Measurements from ENCODE around the gene ZNF74.
"Not testable (repeated sequence)": the region's sequence is repeated elsewhere in the genome, so short reads cannot be mapped to it uniquely, and the experiment has no call there.

Gene ZNF74

GRCh38 chr22:20393705-20394476 lies at the start of gene ZNF74:
TSS of gene ZNF74 (plus strand) at chr22:20394151. CDS start at chr22:20394629, 478 bp downstream.
- Mint-ChIP-seq H3K36me3 (peaks cover 3% of the 10 kb centered on the region), H3K27ac (peak within 1 kb of the TSS; percentile 97), H3K4me3 (peak within 1 kb of the TSS; percentile 92), H3K27me3 (no peaks in the 10 kb centered on the region), H3K9me3 (no peaks in the 10 kb centered on the region), H3K4me1 (peaks cover 41% of the 10 kb centered on the region)

- H3K9me3 Mint-ChIP-seq, H3K4me3 Mint-ChIP-seq, H3K36me3 Mint-ChIP-seq, H3K27me3 Mint-ChIP-seq, H3K4me1 Mint-ChIP-seq, H3K27ac Mint-ChIP-seq: not testable (repeated sequence)
Observed at GRCh38 chr22:20346553-20346952, 47.4 kb upstream of the ZNF74 start.

- H3K4me3 Mint-ChIP-seq, H3K27ac Mint-ChIP-seq, H3K4me1 Mint-ChIP-seq, H3K36me3 Mint-ChIP-seq, H3K9me3 Mint-ChIP-seq, H3K27me3 Mint-ChIP-seq: not testable (repeated sequence)
Observed at GRCh38 chr22:20352536-20352935, 41.4 kb upstream of the ZNF74 start.

DNA sequence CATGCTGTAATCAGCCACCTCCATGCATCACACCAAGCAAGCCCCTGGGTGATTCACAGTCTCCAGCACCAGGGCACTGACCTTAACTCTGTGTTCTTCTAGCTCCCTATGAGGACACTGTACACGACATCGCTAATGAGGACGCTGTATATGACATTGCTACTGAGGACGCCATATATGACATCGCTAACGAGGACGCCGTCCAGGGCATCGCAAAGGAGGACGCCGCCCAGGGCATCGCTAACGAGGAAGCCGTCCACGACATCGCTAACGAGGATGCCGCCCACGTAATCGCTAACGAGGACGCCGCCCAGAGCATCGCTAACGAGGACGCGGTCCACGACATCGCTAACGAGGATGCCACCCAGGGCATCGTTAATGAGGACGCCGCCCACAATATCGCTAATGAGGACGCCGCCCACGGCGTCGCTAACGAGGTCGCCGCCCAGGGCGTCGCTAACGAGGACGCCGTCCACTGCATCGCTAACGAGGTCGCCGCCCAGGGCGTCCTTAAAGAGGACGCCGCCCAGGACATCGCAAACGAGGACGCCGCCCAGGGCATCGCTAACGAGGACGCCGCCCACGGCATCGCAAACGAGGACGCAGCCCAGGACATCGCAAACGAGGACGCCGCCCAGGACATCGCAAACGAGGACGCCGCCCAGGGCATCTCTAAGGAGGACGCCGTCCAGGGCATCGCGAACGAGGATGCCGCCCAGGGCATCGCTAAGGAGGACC lies 39.5 kb upstream of the ZNF74 start:
- Mint-ChIP-seq H3K27ac (no peak overlapping the region), H3K9me3 (no peaks in the 10 kb centered on the region), H3K4me1 (no peaks in the 10 kb centered on the region), H3K27me3 (no peaks in the 10 kb centered on the region), H3K36me3 (no peaks in the 10 kb centered on the region), H3K4me3 (no peak overlapping the region)

- not testable (repeated sequence) for H3K27ac Mint-ChIP-seq, H3K9me3 Mint-ChIP-seq, H3K4me1 Mint-ChIP-seq, H3K4me3 Mint-ChIP-seq, H3K27me3 Mint-ChIP-seq, H3K36me3 Mint-ChIP-seq
Observed at GRCh38 chr22:20355939-20356636, 37.9 kb upstream of the ZNF74 start.

DNA sequence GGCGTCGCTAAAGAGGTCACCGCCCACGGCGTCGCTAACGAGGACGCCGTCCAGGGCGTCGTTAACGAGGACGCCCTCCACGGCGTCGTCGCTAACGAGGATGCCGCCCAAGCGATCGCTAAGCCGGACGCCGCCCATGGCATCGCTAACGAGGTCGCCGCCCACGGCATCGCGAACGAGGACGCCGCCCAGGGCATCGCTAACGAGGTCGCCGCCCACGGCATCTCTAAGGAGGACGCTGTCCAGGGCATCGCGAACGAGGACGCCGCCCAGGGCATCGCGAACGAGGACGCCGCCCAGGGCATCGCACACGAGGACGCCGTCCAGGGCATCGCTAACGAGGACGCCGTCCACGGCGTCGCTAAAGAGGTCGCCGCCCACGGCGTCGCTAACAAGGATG lies 37.0 kb upstream of the ZNF74 start:
- H3K36me3 Mint-ChIP-seq, H3K4me3 Mint-ChIP-seq: not testable (repeated sequence)

DNA sequence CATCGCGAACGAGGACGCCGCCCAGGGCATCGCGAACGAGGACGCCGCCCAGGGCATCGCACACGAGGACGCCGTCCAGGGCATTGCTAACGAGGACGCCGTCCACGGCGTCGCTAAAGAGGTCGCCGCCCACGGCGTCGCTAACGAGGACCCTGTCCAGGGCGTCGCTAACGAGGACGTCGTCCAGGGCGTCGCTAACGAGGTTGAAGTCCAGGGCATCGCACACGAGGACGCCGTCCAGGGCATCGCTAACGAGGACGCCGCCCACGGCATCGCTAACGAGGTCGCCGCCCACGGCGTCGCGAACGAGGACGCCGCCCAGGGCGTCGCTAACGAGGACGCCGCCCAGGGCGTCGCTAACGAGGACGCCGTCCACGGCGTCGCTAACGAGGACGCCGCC lies 36.0 kb upstream of the ZNF74 start:
- H3K4me3 Mint-ChIP-seq, H3K9me3 Mint-ChIP-seq, H3K36me3 Mint-ChIP-seq, H3K27ac Mint-ChIP-seq, H3K4me1 Mint-ChIP-seq, H3K27me3 Mint-ChIP-seq: not testable (repeated sequence)

More for the DNA sequence above, 37.0 kb upstream of the ZNF74 start:
- H3K9me3 Mint-ChIP-seq, H3K27me3 Mint-ChIP-seq, H3K4me1 Mint-ChIP-seq, H3K27ac Mint-ChIP-seq: not testable (repeated sequence)

DNA sequence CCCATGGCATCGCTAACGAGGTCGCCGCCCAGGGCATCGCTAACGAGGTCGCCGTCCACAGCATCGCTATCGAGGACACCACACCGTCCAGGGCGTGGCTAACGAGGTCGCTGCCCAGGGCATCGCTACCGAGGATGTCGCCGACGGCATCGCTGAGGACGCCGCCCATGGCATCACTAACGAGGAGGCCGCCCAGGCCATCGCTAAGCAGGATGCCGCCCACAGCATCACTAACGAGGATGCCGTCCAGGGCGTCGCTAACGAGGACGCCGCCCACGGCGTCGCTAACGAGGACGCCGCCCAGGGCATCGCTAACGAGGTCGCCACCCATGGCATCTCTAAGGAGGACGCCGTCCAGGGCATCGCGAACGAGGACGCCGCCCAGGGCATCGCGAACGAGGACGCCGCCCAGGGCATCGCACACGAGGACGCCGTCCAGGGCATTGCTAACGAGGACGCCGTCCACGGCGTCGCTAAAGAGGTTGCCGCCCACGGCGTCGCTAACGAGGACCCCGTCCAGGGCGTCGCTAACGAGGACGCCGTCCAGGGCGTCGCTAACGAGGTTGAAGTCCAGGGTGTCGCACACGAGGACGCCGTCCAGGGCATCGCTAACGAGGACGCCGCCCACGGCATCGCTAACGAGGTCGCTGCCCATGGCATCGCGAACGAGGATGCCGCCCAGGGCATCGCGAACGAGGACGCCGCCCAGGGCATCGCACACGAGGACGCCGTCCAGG lies 35.3 kb upstream of the ZNF74 start:
- not testable (repeated sequence) for H3K27me3 Mint-ChIP-seq, H3K4me1 Mint-ChIP-seq, H3K36me3 Mint-ChIP-seq, H3K9me3 Mint-ChIP-seq, H3K4me3 Mint-ChIP-seq, H3K27ac Mint-ChIP-seq

GRCh38 chr22:20360261-20360660 lies 33.7 kb upstream of the ZNF74 start:
- not testable (repeated sequence) for H3K36me3 Mint-ChIP-seq

GRCh38 chr22:20360866-20361751 lies 32.8 kb upstream of the ZNF74 start:
- not testable (repeated sequence) for H3K4me3 Mint-ChIP-seq, H3K9me3 Mint-ChIP-seq, H3K36me3 Mint-ChIP-seq, H3K27ac Mint-ChIP-seq, H3K27me3 Mint-ChIP-seq
- peaks cover 23% of the 10 kb centered on the region for H3K4me1 Mint-ChIP-seq

More at GRCh38 chr22:20360261-20360660, 33.7 kb upstream of the ZNF74 start:
- not testable (repeated sequence) for H3K4me3 Mint-ChIP-seq, H3K9me3 Mint-ChIP-seq, H3K27ac Mint-ChIP-seq, H3K27me3 Mint-ChIP-seq
- peaks cover 21% of the 10 kb centered on the region for H3K4me1 Mint-ChIP-seq

DNA sequence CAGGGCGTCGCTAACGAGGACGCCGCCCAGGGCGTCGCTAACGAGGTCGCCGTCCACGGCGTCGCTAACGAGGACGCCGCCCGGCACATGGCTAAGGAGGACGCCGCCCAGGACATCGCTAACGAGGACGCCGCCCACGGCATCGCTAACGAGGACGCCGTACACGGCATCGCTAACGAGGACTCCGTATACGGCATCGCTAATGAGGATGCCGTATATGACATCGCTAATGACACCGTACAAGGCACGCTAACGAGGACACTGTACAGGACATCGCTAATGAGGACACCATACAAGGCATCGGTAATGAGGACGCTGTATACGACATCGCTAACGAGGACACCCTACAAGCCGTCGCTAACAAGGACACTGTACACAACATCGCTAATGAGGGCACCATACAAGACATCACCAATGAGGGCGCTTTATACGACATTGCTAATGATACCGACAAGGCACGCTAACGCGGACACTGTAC lies 32.2 kb upstream of the ZNF74 start:
- H3K4me3 Mint-ChIP-seq, H3K27ac Mint-ChIP-seq, H3K27me3 Mint-ChIP-seq, H3K9me3 Mint-ChIP-seq, H3K36me3 Mint-ChIP-seq: not testable (repeated sequence)
- peaks cover 23% of the 10 kb centered on the region for H3K4me1 Mint-ChIP-seq

DNA sequence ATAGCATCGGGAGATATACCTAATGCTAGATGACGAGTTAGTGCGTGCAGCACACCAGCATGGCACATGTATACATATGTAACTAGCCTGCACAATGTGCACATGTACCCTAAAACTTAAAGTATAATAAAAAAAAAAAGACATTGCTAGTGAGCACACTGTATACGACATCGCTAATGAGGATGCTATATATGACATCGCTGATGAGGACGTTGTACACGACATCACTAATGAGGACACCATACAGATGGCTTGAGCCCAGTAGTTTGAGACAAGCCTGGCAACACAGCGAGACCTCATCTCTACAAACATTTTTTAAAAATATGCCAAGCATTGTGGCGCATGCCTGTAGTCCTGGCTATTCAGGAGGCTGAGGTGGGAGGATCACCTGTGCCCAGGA lies 31.5 kb upstream of the ZNF74 start:
- H3K36me3 Mint-ChIP-seq, H3K9me3 Mint-ChIP-seq, H3K27me3 Mint-ChIP-seq, H3K4me3 Mint-ChIP-seq, H3K27ac Mint-ChIP-seq: not testable (repeated sequence)
- peaks cover 23% of the 10 kb centered on the region for H3K4me1 Mint-ChIP-seq

DNA sequence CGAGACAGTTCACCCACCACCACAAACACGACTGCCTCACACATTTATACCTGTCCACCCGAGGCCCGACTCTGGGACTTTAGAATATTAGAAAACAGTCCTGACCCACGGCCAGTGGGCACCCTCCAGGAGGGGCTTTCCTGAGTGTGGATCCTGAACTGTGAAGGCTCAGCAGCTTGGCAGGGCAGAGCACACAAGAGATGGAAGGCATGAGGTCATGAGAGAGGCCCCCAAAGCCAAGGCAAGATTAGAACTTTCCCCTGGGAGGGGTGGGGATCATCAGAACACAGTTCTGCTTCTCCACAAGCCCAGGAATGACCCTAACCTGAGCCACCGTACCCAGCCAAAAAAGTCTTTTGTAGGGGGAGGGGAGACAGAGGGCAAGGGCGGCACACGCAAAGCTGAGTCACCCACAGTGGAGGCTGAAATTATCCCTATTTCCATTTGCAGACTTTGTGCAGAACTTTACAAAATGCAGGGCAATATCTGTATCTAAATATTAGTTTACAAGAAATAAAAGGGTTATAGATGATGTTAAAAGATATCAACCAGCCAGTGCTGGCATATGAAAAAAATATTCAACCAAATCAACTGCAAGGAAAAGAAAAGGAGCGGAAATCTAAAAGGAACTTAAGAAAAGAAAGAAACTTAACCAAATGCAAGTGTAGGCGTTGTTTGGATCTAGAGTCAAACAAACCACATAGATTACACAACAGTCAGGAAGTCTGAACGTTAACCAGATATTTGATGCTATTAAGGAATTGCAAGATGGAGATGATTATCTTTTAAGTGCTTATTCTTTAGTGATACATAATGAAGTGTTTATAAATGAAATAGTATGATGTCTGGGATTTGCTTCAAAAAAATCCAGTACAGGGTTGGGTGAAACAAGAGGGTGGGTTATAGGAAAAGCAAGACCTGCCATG lies 29.4 kb upstream of the ZNF74 start:
- peaks cover 23% of the 10 kb centered on the region for H3K4me1 Mint-ChIP-seq
- not testable (repeated sequence) for H3K36me3 Mint-ChIP-seq, H3K27me3 Mint-ChIP-seq, H3K27ac Mint-ChIP-seq, H3K9me3 Mint-ChIP-seq
- H3K4me3 Mint-ChIP-seq, result peak overlapping the region; percentile 26

- not testable (repeated sequence) for H3K27me3 Mint-ChIP-seq, H3K27ac Mint-ChIP-seq, H3K36me3 Mint-ChIP-seq, H3K9me3 Mint-ChIP-seq, H3K4me3 Mint-ChIP-seq
- H3K4me1 Mint-ChIP-seq, result peaks cover 28% of the 10 kb centered on the region
Observed at GRCh38 chr22:20366841-20367240, 27.1 kb upstream of the ZNF74 start.
